ENCODE results near the gene RBM22. TPM values are rescaled to one million over a fixed set of nuclear protein-coding genes. Genes with fewer than 3 reads are reported as not detected.
A peak's percentile ranks its signal among the peaks of the same experiment; 100 is the strongest.

The RBM22 gene
- total RNA-seq, 1 experiment from 2014 or later = 61.4 TPM

DNA sequence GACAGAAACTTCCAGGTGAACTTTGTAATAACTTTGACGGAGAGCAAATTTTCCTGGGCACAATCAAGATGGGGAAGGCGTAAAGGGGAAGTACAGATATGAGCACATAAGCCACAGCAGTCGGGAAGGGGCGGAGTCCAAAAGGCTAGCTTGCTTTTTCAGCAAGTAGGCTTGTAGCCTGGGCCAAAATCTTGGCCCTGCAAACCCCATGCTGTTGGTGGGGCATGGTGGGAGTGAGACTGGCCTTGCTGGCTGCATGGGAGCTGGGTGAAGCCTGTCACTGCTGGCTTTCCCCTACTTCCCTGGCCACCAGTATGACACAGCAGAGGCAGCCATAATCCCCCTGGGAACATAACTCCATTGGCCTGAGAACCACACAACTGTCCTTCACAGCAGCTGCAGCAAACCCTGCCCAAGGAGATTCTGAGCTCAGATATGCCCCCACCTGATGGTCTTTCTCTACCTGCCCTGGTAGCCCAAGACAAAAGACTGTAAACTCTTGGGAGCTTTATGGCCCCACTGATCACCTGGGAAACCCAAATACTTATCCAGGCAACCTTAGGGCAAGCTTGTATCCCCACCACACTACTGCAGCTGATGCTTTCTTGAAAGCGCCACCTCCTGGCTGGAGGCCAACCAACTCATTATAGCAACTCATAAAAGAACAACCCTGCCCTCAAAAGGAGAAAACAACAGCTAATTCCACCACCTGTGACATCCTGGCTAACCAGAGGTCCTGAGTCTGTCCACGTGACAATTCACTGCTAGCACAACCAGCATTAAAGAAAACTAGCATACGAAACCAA lies 33.9 kb upstream of the RBM22 start:
- ChIA-PET RAD21 (ENCODE audit: low non-redundant PET in 1 of 2, low total read pairs in 2 of 2, uncharacterized antibody in 2 of 2, unreplicated experiment in 2 of 2) (no interaction called here), POLR2A (no interaction called here), CTCF (no interaction called here)
- intact Hi-C loops (cut with micrococcal nuclease) = no loop called here
- ATAC-seq (peak; percentile 38), DNase-seq (ENCODE audit: low read depth, low spot score) (no peak)
- H3K9me2 ChIP-seq (ENCODE audit: insufficient read depth) = no peaks in the 10 kb centered on the region
- H3K4me3 ChIP-seq (replicated peaks in 1 of 2; ENCODE audit: low read depth in 1 of 2, low read length in 2 of 2) = no peak overlapping the region
- no peaks in the 10 kb centered on the region for H3K9me3 ChIP-seq (ENCODE audit: control insufficient read depth in 1 of 2, insufficient read depth in 1 of 2, low read depth in 1 of 2, low read length in 2 of 2)
- no peak overlapping the region for H3K4me2 ChIP-seq (ENCODE audit: low read length)
- no TSS peak for BruUV-seq (replicated peaks)
- no peaks in the 10 kb centered on the region for H3K27me3 ChIP-seq (ENCODE audit: insufficient read depth, low read length)
- H3K36me3 ChIP-seq (ENCODE audit: control insufficient read depth in 1 of 2, insufficient read depth in 2 of 2, low read length in 2 of 2) = peaks cover 21 to 23% of the 10 kb centered on the region in 2 experiments
- TF ChIP-seq, protein P1, sequence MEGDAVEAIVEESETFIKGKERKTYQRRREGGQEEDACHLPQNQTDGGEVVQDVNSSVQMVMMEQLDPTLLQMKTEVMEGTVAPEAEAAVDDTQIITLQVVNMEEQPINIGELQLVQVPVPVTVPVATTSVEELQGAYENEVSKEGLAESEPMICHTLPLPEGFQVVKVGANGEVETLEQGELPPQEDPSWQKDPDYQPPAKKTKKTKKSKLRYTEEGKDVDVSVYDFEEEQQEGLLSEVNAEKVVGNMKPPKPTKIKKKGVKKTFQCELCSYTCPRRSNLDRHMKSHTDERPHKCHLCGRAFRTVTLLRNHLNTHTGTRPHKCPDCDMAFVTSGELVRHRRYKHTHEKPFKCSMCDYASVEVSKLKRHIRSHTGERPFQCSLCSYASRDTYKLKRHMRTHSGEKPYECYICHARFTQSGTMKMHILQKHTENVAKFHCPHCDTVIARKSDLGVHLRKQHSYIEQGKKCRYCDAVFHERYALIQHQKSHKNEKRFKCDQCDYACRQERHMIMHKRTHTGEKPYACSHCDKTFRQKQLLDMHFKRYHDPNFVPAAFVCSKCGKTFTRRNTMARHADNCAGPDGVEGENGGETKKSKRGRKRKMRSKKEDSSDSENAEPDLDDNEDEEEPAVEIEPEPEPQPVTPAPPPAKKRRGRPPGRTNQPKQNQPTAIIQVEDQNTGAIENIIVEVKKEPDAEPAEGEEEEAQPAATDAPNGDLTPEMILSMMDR (IDR thresholded peaks at IDR 0.05 in 2 of 3, conservative IDR thresholded peaks at IDR 0.05 in 1 of 3; ENCODE audit: borderline replicate concordance in 1 of 3, insufficient read depth in 1 of 3, low read depth in 2 of 3, low read length in 2 of 3) = peak in 1 of 3 experiments; percentile 26; a peak in 1 of 6 replicates
- no peak for TF ChIP-seq FOSL1 (IDR thresholded peaks at IDR 0.05; ENCODE audit: low read depth)
- H3K79me2 ChIP-seq (ENCODE audit: insufficient read depth, low read length) = peaks cover 66% of the 10 kb centered on the region
- no peak overlapping the region for H3K9ac ChIP-seq (ENCODE audit: low read length)
- no peak overlapping the region for H2AFZ ChIP-seq (ENCODE audit: low read depth, low read length, poor library complexity, severe bottlenecking)
- no peaks in the 10 kb centered on the region for H3K4me1 ChIP-seq (ENCODE audit: control insufficient read depth in 1 of 2, insufficient read depth in 2 of 2, low read length in 2 of 2)
- H4K20me1 ChIP-seq (ENCODE audit: insufficient read depth) = no peaks in the 10 kb centered on the region
- no peak overlapping the region for H3K27ac ChIP-seq (ENCODE audit: low read depth, low read length)

DNA sequence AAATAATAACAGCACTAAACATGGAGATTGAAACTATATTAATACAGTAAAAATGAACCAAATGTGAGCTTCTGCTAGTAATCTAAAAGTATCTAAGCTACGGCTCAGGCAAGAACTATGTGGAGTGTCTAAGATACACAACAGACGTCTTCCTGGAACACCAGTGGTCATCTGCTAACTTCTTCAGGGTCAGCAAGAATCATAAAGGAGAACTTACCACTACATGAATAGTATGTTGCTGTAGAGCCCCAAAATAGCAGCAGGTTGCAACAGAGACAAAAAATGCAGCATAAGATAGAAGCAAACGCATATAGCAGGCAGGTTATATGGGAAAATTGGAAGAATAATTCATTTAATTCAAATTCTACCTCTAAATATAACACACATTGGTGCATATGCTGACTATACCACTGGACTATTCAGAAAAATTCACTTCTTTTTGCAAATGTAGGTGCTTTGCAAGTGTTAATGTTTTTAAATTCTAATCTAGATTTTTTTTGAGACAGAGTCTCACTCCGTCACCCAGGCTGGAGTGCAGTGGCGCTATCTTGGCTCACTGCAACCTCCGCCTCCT lies 30.9 kb upstream of the RBM22 start:
- ATAC-seq (no peak), DNase-seq (ENCODE audit: low read depth, low spot score) (no peak)
- no peaks in the 10 kb centered on the region for H4K20me1 ChIP-seq (ENCODE audit: insufficient read depth)
- H3K9me2 ChIP-seq (ENCODE audit: insufficient read depth) = no peaks in the 10 kb centered on the region
- H3K9me3 ChIP-seq (ENCODE audit: control insufficient read depth in 1 of 2, insufficient read depth in 1 of 2, low read depth in 1 of 2, low read length in 2 of 2) = no peaks in the 10 kb centered on the region
- intact Hi-C loops (cut with micrococcal nuclease) = no loop called here
- H2AFZ ChIP-seq (ENCODE audit: low read depth, low read length, poor library complexity, severe bottlenecking) = no peak overlapping the region
- ChIA-PET POLR2A (no interaction called here), CTCF (no interaction called here), RAD21 (ENCODE audit: low non-redundant PET in 1 of 2, low total read pairs in 2 of 2, uncharacterized antibody in 2 of 2, unreplicated experiment in 2 of 2) (no interaction called here)
- peaks cover 33 to 42% of the 10 kb centered on the region in 2 experiments for H3K36me3 ChIP-seq (ENCODE audit: control insufficient read depth in 1 of 2, insufficient read depth in 2 of 2, low read length in 2 of 2)
- TF ChIP-seq RAD21 (IDR thresholded peaks at IDR 0.05; ENCODE audit: low read depth) = no peak
- no peak for TF ChIP-seq POLR2A (IDR thresholded peaks at IDR 0.05; ENCODE audit: borderline replicate concordance, extremely low read depth, insufficient read depth, insufficient read length)
- TF ChIP-seq FOSL1 (IDR thresholded peaks at IDR 0.05; ENCODE audit: low read depth) = no peak
- TF ChIP-seq CBX3 (IDR thresholded peaks at IDR 0.05; ENCODE audit: low read depth) = no peak
- TF ChIP-seq EZH2 (IDR thresholded peaks at IDR 0.05) = no peak
- TF ChIP-seq, protein P2, sequence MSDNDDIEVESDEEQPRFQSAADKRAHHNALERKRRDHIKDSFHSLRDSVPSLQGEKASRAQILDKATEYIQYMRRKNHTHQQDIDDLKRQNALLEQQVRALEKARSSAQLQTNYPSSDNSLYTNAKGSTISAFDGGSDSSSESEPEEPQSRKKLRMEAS (IDR thresholded peaks at IDR 0.05) = no peak
- TF ChIP-seq EGR1 (IDR thresholded peaks at IDR 0.05; ENCODE audit: low read depth) = no peak
- TF ChIP-seq JUND (IDR thresholded peaks at IDR 0.05) = no peak
- no peak for TF ChIP-seq YY1 (IDR thresholded peaks at IDR 0.05; ENCODE audit: extremely low read depth, insufficient replicate concordance, low read depth, low read length)
- TF ChIP-seq, protein P3, sequence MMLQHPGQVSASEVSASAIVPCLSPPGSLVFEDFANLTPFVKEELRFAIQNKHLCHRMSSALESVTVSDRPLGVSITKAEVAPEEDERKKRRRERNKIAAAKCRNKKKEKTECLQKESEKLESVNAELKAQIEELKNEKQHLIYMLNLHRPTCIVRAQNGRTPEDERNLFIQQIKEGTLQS (IDR thresholded peaks at IDR 0.05) = no peak
- no peak for TF ChIP-seq TCF7L2 (IDR thresholded peaks at IDR 0.05; ENCODE audit: borderline replicate concordance, extremely low read depth, insufficient read depth, insufficient read length)
- peaks cover 36% of the 10 kb centered on the region for H3K79me2 ChIP-seq (ENCODE audit: insufficient read depth, low read length)
- H3K4me3 ChIP-seq (replicated peaks in 1 of 2; ENCODE audit: low read depth in 1 of 2, low read length in 2 of 2) = no peak overlapping the region
- BruUV-seq (replicated peaks) = no TSS peak
- no peaks in the 10 kb centered on the region for H3K27me3 ChIP-seq (ENCODE audit: insufficient read depth, low read length)
- no peaks in the 10 kb centered on the region for H3K4me1 ChIP-seq (ENCODE audit: control insufficient read depth in 1 of 2, insufficient read depth in 2 of 2, low read length in 2 of 2)
- H3K9ac ChIP-seq (ENCODE audit: low read length) = no peak overlapping the region
- H3K4me2 ChIP-seq (ENCODE audit: low read length) = no peak overlapping the region
- H3K27ac ChIP-seq (ENCODE audit: low read depth, low read length) = no peak overlapping the region
